B cell (primary cell): ENCODE measurements around the gene ACBD3.

Experiments used
- CTCF ChIP-seq: fragments of 200-600 bp; IDR thresholded peaks from one replicate; pipeline ENCODE4 v1.8.0; 2022; ENCODE audit warnings: antibody characterized with exemption, mild to moderate bottlenecking
- EZH2 ChIP-seq: IDR thresholded peaks from 2 replicates; pipeline ENCODE4 v1.6.1; 2012; ENCODE audit warnings: borderline replicate concordance, low read depth, mild to moderate bottlenecking, moderate library complexity, low read length; ENCODE audit not compliant: insufficient read depth, poor library complexity, severe bottlenecking

GRCh38 chr1:226149806-226150205, 36.7 kb downstream of the ACBD3 start:
- TF ChIP-seq EZH2 (no peak), CTCF (no peak)
